GM12878 (cell line): ENCODE data around the gene PAX5. TPM values are rescaled to one million over a fixed set of nuclear protein-coding genes. Genes with fewer than 3 reads are reported as not detected.

Experiments used
- BACH1 ChIP-seq: fragments of 450-650 bp; IDR thresholded peaks from 2 replicates; pipeline ENCODE4 v1.6.1; 2017; ENCODE audit warnings: mild to moderate bottlenecking, borderline replicate concordance
- LARP7 ChIP-seq: fragments of 450-650 bp; IDR thresholded peaks from 2 replicates; pipeline ENCODE4 v1.6.1; 2017; ENCODE audit warnings: mild to moderate bottlenecking
- SIX5 ChIP-seq: IDR thresholded peaks from 2 replicates; pipeline ENCODE4 v1.6.1; 2011; ENCODE audit warnings: mild to moderate bottlenecking, low read depth, low read length, moderate library complexity; ENCODE audit not compliant: severe bottlenecking
- polyA plus RNA-seq, 11 experiments: library from polyadenylated mRNA; depleted of rRNA in 4 of 11; unstranded in 6 of 11; stranded (reverse) in 5 of 11; fragments of >200 nt; fragmentation: Nextera tagmentation in 4 of 11; fragmentation: Illumina TruSeq in 1 of 11; extraction: Ambion mirVana in 4 of 11; extraction: Trizol in 1 of 11; gene quantifications; 1 replicate in 1 of 11; 2 replicates in 10 of 11; pipeline versions ENCODE4 v1.2.1 to v1.2.3, GENCODE V29; 2011 to 2016; ENCODE audit warnings: inconsistent platforms in 2 of 11, missing spikeins in 2 of 11, low read depth in 1 of 11
- total RNA-seq, 4 experiments: library from RNA; depleted of rRNA in 3 of 4; stranded (reverse); fragments of >200 nt in 3 of 4; fragmentation: Illumina TruSeq in 1 of 4; extraction: Trizol in 1 of 4; gene quantifications; 2 replicates each; pipeline versions ENCODE4 v1.2.1 to v1.2.3, GENCODE V29; 2013 to 2021
- TF ChIP-seq, protein P1 (sequence below): IDR thresholded peaks from 2 replicates; pipeline ENCODE4 v1.6.1; 2012; ENCODE audit warnings: improper control_type of control experiment, low read depth, low read length; ENCODE audit not compliant: insufficient replicate concordance
- TF ChIP-seq, protein P2 (sequence below): fragments of 450-650 bp; IDR thresholded peaks from 2 replicates; pipeline ENCODE4 v1.6.1; 2017; ENCODE audit warnings: mild to moderate bottlenecking, low read depth, inconsistent platforms; ENCODE audit not compliant: poor library complexity, severe bottlenecking
- TF ChIP-seq, protein P3 (sequence below): IDR thresholded peaks from 2 replicates; pipeline ENCODE4 v1.6.1; 2012; ENCODE audit warnings: mild to moderate bottlenecking, low read depth, low read length
- TF ChIP-seq, protein P4 (sequence below): fragments of 450-650 bp; IDR thresholded peaks from 2 replicates; pipeline ENCODE4 v1.6.1; 2016; ENCODE audit warnings: mild to moderate bottlenecking
- TF ChIP-seq, protein P5 (sequence below): fragments of 450-650 bp; IDR thresholded peaks from 2 replicates; pipeline ENCODE4 v1.6.1; 2018; ENCODE audit warnings: mild to moderate bottlenecking, low read depth, moderate library complexity; ENCODE audit not compliant: partially characterized antibody
- TF ChIP-seq, protein P6 (sequence below), 3 experiments: IDR thresholded peaks in 2 of 3; conservative IDR thresholded peaks in 1 of 3; 2 replicates each; pipeline ENCODE4 v1.5.1; 2011; ENCODE audit warnings: low read depth in 3 of 3, low read length in 3 of 3, mild to moderate bottlenecking in 3 of 3, control low read depth in 2 of 3, moderate library complexity in 2 of 3, inconsistent platforms in 1 of 3, mixed read lengths in 1 of 3; ENCODE audit not compliant: control insufficient read depth in 2 of 3, insufficient read depth in 1 of 3; ENCODE audit errors: extremely low read depth in 1 of 3

PAX5 gene
- total and polyA plus RNA-seq, 10 of the 15 experiments (the other 5 are each of a cell fraction or from before 2014, with no cell fraction given): 2.2 to 123 (median 31.9) TPM

DNA sequence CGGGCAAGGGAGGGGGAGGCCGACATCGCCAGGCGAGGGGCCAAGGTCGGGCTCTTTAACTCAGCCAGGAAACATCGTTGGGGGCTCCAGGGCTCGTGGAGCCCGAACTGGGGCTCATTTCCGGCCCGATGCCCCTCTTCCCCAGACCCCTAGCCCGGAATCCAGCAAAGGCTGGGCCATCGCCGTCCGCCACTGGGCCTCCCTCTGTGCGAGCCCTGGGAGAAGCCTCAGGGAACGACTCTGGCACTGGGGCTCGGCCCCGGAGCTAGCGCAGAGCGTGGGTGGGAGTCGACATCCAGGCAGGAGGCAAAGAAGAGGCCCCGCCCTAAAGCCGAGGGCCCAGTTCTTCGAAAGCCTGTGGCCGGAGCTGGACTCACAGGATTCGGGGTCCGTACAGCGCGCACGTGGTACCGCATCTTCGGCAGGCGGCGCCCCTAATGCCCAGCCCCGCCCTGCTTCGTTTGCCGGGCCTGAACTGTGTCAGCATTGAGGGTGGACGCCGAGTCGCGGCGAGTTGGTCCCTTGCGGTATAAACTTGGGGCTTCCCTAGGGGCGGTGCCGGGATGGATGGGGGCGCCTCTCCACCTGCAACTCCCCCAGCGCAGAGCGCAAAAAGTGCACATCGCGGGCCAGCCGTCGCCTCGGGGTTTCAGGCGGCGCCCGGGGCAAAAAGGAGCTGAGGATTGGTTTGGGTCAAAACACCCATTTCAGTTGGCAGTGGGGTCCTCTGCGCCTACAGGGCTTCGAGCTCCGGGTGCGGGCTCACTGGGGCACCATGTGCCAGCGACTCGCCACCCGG lies 3.6 kb upstream of the PAX5 start (continued):
- TF ChIP-seq, protein P1, sequence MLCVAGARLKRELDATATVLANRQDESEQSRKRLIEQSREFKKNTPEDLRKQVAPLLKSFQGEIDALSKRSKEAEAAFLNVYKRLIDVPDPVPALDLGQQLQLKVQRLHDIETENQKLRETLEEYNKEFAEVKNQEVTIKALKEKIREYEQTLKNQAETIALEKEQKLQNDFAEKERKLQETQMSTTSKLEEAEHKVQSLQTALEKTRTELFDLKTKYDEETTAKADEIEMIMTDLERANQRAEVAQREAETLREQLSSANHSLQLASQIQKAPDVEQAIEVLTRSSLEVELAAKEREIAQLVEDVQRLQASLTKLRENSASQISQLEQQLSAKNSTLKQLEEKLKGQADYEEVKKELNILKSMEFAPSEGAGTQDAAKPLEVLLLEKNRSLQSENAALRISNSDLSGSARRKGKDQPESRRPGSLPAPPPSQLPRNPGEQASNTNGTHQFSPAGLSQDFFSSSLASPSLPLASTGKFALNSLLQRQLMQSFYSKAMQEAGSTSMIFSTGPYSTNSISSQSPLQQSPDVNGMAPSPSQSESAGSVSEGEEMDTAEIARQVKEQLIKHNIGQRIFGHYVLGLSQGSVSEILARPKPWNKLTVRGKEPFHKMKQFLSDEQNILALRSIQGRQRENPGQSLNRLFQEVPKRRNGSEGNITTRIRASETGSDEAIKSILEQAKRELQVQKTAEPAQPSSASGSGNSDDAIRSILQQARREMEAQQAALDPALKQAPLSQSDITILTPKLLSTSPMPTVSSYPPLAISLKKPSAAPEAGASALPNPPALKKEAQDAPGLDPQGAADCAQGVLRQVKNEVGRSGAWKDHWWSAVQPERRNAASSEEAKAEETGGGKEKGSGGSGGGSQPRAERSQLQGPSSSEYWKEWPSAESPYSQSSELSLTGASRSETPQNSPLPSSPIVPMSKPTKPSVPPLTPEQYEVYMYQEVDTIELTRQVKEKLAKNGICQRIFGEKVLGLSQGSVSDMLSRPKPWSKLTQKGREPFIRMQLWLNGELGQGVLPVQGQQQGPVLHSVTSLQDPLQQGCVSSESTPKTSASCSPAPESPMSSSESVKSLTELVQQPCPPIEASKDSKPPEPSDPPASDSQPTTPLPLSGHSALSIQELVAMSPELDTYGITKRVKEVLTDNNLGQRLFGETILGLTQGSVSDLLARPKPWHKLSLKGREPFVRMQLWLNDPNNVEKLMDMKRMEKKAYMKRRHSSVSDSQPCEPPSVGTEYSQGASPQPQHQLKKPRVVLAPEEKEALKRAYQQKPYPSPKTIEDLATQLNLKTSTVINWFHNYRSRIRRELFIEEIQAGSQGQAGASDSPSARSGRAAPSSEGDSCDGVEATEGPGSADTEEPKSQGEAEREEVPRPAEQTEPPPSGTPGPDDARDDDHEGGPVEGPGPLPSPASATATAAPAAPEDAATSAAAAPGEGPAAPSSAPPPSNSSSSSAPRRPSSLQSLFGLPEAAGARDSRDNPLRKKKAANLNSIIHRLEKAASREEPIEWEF: no peak
- TF ChIP-seq, protein P2, sequence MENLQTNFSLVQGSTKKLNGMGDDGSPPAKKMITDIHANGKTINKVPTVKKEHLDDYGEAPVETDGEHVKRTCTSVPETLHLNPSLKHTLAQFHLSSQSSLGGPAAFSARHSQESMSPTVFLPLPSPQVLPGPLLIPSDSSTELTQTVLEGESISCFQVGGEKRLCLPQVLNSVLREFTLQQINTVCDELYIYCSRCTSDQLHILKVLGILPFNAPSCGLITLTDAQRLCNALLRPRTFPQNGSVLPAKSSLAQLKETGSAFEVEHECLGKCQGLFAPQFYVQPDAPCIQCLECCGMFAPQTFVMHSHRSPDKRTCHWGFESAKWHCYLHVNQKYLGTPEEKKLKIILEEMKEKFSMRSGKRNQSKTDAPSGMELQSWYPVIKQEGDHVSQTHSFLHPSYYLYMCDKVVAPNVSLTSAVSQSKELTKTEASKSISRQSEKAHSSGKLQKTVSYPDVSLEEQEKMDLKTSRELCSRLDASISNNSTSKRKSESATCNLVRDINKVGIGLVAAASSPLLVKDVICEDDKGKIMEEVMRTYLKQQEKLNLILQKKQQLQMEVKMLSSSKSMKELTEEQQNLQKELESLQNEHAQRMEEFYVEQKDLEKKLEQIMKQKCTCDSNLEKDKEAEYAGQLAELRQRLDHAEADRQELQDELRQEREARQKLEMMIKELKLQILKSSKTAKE: no peak
- TF ChIP-seq, protein P3, sequence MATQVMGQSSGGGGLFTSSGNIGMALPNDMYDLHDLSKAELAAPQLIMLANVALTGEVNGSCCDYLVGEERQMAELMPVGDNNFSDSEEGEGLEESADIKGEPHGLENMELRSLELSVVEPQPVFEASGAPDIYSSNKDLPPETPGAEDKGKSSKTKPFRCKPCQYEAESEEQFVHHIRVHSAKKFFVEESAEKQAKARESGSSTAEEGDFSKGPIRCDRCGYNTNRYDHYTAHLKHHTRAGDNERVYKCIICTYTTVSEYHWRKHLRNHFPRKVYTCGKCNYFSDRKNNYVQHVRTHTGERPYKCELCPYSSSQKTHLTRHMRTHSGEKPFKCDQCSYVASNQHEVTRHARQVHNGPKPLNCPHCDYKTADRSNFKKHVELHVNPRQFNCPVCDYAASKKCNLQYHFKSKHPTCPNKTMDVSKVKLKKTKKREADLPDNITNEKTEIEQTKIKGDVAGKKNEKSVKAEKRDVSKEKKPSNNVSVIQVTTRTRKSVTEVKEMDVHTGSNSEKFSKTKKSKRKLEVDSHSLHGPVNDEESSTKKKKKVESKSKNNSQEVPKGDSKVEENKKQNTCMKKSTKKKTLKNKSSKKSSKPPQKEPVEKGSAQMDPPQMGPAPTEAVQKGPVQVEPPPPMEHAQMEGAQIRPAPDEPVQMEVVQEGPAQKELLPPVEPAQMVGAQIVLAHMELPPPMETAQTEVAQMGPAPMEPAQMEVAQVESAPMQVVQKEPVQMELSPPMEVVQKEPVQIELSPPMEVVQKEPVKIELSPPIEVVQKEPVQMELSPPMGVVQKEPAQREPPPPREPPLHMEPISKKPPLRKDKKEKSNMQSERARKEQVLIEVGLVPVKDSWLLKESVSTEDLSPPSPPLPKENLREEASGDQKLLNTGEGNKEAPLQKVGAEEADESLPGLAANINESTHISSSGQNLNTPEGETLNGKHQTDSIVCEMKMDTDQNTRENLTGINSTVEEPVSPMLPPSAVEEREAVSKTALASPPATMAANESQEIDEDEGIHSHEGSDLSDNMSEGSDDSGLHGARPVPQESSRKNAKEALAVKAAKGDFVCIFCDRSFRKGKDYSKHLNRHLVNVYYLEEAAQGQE: no peak
- TF ChIP-seq, protein P4, sequence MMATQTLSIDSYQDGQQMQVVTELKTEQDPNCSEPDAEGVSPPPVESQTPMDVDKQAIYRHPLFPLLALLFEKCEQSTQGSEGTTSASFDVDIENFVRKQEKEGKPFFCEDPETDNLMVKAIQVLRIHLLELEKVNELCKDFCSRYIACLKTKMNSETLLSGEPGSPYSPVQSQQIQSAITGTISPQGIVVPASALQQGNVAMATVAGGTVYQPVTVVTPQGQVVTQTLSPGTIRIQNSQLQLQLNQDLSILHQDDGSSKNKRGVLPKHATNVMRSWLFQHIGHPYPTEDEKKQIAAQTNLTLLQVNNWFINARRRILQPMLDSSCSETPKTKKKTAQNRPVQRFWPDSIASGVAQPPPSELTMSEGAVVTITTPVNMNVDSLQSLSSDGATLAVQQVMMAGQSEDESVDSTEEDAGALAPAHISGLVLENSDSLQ: no peak
- no peak for TF ChIP-seq LARP7
- peak; percentile 25; the same call in 1 of the 2 replicates for TF ChIP-seq BACH1
- TF ChIP-seq, protein P5, sequence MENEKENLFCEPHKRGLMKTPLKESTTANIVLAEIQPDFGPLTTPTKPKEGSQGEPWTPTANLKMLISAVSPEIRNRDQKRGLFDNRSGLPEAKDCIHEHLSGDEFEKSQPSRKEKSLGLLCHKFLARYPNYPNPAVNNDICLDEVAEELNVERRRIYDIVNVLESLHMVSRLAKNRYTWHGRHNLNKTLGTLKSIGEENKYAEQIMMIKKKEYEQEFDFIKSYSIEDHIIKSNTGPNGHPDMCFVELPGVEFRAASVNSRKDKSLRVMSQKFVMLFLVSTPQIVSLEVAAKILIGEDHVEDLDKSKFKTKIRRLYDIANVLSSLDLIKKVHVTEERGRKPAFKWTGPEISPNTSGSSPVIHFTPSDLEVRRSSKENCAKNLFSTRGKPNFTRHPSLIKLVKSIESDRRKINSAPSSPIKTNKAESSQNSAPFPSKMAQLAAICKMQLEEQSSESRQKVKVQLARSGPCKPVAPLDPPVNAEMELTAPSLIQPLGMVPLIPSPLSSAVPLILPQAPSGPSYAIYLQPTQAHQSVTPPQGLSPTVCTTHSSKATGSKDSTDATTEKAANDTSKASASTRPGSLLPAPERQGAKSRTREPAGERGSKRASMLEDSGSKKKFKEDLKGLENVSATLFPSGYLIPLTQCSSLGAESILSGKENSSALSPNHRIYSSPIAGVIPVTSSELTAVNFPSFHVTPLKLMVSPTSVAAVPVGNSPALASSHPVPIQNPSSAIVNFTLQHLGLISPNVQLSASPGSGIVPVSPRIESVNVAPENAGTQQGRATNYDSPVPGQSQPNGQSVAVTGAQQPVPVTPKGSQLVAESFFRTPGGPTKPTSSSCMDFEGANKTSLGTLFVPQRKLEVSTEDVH: no peak
- TF ChIP-seq SIX5: no peak
- TF ChIP-seq, protein P6, sequence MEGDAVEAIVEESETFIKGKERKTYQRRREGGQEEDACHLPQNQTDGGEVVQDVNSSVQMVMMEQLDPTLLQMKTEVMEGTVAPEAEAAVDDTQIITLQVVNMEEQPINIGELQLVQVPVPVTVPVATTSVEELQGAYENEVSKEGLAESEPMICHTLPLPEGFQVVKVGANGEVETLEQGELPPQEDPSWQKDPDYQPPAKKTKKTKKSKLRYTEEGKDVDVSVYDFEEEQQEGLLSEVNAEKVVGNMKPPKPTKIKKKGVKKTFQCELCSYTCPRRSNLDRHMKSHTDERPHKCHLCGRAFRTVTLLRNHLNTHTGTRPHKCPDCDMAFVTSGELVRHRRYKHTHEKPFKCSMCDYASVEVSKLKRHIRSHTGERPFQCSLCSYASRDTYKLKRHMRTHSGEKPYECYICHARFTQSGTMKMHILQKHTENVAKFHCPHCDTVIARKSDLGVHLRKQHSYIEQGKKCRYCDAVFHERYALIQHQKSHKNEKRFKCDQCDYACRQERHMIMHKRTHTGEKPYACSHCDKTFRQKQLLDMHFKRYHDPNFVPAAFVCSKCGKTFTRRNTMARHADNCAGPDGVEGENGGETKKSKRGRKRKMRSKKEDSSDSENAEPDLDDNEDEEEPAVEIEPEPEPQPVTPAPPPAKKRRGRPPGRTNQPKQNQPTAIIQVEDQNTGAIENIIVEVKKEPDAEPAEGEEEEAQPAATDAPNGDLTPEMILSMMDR (IDR thresholded peaks at IDR 0.05 in 2 of 3, conservative IDR thresholded peaks at IDR 0.05 in 1 of 3; ENCODE audit: control insufficient read depth in 2 of 3, extremely low read depth in 1 of 3, insufficient read depth in 1 of 3, low read depth in 3 of 3, low read length in 3 of 3): no peak
